ENCODE results near the gene SLC13A4.

Gene SLC13A4

GRCh38 chr7:135755351-135755753 is 27.4 kb upstream of the SLC13A4 start:
- H3K4me3 ChIP-seq (ENCODE audit: low read depth, low read length) = no peak overlapping the region
- no peak for DNase-seq (ENCODE audit: low read depth, low spot score)
- TF ChIP-seq CTCF (IDR thresholded peaks at IDR 0.05; ENCODE audit: low read depth, low read length) = no peak
- in situ Hi-C loops (cut with HindIII; ENCODE audit: low sequenced_read_pairs) = no loop called here

- TF ChIP-seq CTCF (IDR thresholded peaks at IDR 0.05; ENCODE audit: low read depth, low read length) = no peak
- no peak for DNase-seq (ENCODE audit: low read depth, low spot score)
- H3K4me3 ChIP-seq (ENCODE audit: low read depth, low read length) = no peak overlapping the region
- in situ Hi-C loops (cut with HindIII; ENCODE audit: low sequenced_read_pairs) = no loop called here
These were observed 25.8 kb upstream of the SLC13A4 start for GRCh38 chr7:135753616-135754413.

GRCh38 chr7:135748770-135749169 is 20.8 kb upstream of the SLC13A4 start, which contains the start of gene FAM180A:
TSS of gene FAM180A (minus strand) at chr7:135748813. CDS start at chr7:135748580, 233 bp downstream.
- no peak for TF ChIP-seq CTCF (IDR thresholded peaks at IDR 0.05; ENCODE audit: low read depth, low read length)
- in situ Hi-C loops (cut with HindIII; ENCODE audit: low sequenced_read_pairs) = no loop called here
- peak; percentile 44 for DNase-seq (ENCODE audit: low read depth, low spot score)
- no peak within 1 kb of the TSS for H3K4me3 ChIP-seq (ENCODE audit: low read depth, low read length)

DNA sequence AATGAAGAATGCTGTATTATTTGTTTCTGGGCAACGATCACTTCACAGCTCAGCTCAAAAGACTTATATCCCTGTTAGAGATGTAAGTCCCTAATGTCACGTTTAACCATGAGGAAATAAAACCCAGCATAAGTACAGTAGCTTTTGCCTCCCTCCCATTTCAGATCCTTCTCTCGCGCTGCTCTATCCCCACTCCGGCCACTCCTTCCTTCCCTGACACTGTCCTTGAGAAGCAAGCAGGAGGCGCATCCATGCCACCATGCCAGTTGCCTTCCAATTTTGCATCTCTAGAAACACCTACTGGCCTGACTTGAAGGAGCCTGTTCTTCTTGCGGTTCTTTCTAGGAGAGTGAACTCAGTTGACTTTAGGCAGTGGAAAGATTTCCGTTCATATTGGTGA is 19.4 kb upstream of the SLC13A4 start:
- no peak for DNase-seq (ENCODE audit: low read depth, low spot score)
- H3K4me3 ChIP-seq (ENCODE audit: low read depth, low read length) = no peak overlapping the region
- in situ Hi-C loops (cut with HindIII; ENCODE audit: low sequenced_read_pairs) = no loop called here
- TF ChIP-seq CTCF (IDR thresholded peaks at IDR 0.05; ENCODE audit: low read depth, low read length) = no peak

- in situ Hi-C loops (cut with HindIII; ENCODE audit: low sequenced_read_pairs) = no loop called here
- H3K4me3 ChIP-seq (ENCODE audit: low read depth, low read length) = no peak overlapping the region
- peak; percentile 94 for DNase-seq (ENCODE audit: low read depth, low spot score)
- no peak for TF ChIP-seq CTCF (IDR thresholded peaks at IDR 0.05; ENCODE audit: low read depth, low read length)
These were observed 17.8 kb upstream of the SLC13A4 start for GRCh38 chr7:135745703-135746312.

DNA sequence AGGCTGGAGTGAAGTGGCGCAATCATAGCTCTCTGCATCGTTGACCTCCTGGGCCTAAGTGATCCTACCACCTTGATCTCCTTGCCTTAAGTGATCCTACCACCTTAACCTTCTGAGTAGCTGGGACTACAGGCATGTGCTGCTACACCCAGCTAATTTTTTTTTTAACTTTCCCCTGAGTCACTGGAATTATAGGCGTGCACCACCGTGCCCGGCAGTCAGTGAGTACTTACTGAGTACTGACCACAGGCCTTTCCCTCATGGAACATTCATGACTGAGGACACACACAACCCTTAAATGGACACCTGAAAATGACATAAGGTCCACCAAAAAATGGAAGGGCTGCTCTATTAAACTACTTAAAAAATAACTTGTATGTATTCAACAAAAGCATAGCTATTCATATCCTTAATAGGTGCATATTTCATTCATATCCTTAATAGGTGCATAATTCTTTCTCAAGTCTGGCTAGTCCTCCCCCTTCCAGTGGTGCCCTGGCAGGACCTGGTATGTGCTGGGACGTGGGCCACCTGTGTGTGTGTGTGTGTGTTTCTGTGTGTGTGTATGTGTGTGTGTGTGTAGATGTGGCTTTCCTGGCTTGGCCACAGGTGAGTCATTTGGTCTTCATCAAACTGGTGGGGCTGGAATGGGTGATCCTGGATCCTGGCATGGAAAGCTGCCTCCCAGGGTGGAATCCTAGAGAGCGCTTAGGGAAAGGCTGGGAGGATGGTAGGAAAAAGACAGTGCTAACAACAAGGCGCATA is 17.1 kb upstream of the SLC13A4 start:
- no peak for TF ChIP-seq CTCF (IDR thresholded peaks at IDR 0.05; ENCODE audit: low read depth, low read length)
- H3K4me3 ChIP-seq (ENCODE audit: low read depth, low read length) = no peak overlapping the region
- in situ Hi-C loops (cut with HindIII; ENCODE audit: low sequenced_read_pairs) = no loop called here
- DNase-seq (ENCODE audit: low read depth, low spot score) = peak; percentile 88
